ENCODE results near the gene TAGLN. TPM values are rescaled to one million over a fixed set of nuclear protein-coding genes. Genes with fewer than 3 reads are reported as not detected.
A peak's percentile ranks its signal among the peaks of the same experiment; 100 is the strongest.

Gene TAGLN
- polyA plus RNA-seq, 1 donor: 806 TPM

DNA sequence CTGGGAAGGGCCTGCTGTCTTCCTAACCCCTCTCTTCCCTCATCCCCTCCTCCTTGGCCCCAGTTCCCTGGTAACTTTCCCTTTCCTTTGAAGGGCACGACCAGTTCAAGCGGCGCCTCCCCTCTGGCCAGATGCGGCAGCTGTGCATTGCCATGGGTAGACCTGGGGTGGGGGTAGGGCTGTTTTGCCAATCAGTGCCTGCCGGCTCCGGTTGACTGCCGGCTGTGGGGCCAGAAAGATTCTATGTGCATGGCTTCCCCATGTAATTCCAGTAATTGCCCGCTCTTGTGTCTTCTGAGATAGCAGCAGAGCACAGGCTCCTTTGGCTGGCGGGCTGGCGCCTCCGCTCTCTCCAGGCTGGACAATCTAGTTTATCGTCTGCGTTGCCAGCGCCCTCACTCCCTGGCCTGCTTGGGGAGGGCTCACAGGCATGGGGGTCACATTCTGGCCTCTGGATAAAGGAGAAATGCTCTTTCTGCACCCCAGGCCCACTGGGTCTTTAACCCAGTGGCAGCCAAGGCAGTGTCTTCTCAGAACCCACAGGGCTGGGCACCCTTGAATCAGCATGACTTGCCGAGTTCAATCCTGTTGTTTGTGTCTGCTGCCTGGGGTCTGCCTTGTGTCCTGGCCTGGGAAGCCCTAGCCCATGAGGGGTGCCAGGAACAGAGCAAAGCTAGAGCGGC lies 11.2 kb upstream of the TAGLN start:
- no CpG with 5 or more reads among the region's 16 CpGs for WGBS (ENCODE audit: insufficient coverage, low lambda C conversion rate)
- Histone ChIP-seq H3K36me3 (ENCODE audit: control insufficient read depth, insufficient read depth, low read length) (peaks cover 77% of the 10 kb centered on the region), H3K9me3 (ENCODE audit: control insufficient read depth, low read depth, low read length) (no peaks in the 10 kb centered on the region), H3K27ac (ENCODE audit: low read length) (no peak overlapping the region), H3K27me3 (ENCODE audit: control insufficient read depth, insufficient read depth, low read length) (no peaks in the 10 kb centered on the region), H3K4me1 (ENCODE audit: control insufficient read depth, insufficient read depth, low read length) (peaks cover 13% of the 10 kb centered on the region), H3K4me3 (ENCODE audit: low read length) (no peak overlapping the region)
- DNase-seq: no peak

- Histone ChIP-seq H3K36me3 (ENCODE audit: control insufficient read depth, insufficient read depth, low read length) (peaks cover 83% of the 10 kb centered on the region), H3K27ac (ENCODE audit: low read length) (no peak overlapping the region), H3K4me3 (ENCODE audit: low read length) (no peak overlapping the region), H3K27me3 (ENCODE audit: control insufficient read depth, insufficient read depth, low read length) (no peaks in the 10 kb centered on the region), H3K9me3 (ENCODE audit: control insufficient read depth, low read depth, low read length) (no peaks in the 10 kb centered on the region), H3K4me1 (ENCODE audit: control insufficient read depth, insufficient read depth, low read length) (peaks cover 13% of the 10 kb centered on the region)
- no peak for DNase-seq
- no CpG with 5 or more reads among the region's 20 CpGs for WGBS (ENCODE audit: insufficient coverage, low lambda C conversion rate)
Measured at GRCh38 chr11:117188620-117189081, 10.5 kb upstream of the TAGLN start.

GRCh38 chr11:117189191-117189940 lies 9.8 kb upstream of the TAGLN start:
- no peak for DNase-seq
- H3K27me3 ChIP-seq (ENCODE audit: control insufficient read depth, insufficient read depth, low read length): no peaks in the 10 kb centered on the region
- no CpG with 5 or more reads among the region's 22 CpGs for WGBS (ENCODE audit: insufficient coverage, low lambda C conversion rate)
- H3K27ac ChIP-seq (ENCODE audit: low read length): no peak overlapping the region
- H3K4me3 ChIP-seq (ENCODE audit: low read length): no peak overlapping the region
- peaks cover 8% of the 10 kb centered on the region for H3K4me1 ChIP-seq (ENCODE audit: control insufficient read depth, insufficient read depth, low read length)
- no peaks in the 10 kb centered on the region for H3K9me3 ChIP-seq (ENCODE audit: control insufficient read depth, low read depth, low read length)
- peaks cover 85% of the 10 kb centered on the region for H3K36me3 ChIP-seq (ENCODE audit: control insufficient read depth, insufficient read depth, low read length)

GRCh38 chr11:117189941-117190544 lies 9.1 kb upstream of the TAGLN start:
- Histone ChIP-seq H3K27me3 (ENCODE audit: control insufficient read depth, insufficient read depth, low read length) (no peaks in the 10 kb centered on the region), H3K4me1 (ENCODE audit: control insufficient read depth, insufficient read depth, low read length) (peaks cover 8% of the 10 kb centered on the region), H3K27ac (ENCODE audit: low read length) (no peak overlapping the region), H3K4me3 (ENCODE audit: low read length) (no peak overlapping the region), H3K36me3 (ENCODE audit: control insufficient read depth, insufficient read depth, low read length) (peaks cover 88% of the 10 kb centered on the region), H3K9me3 (ENCODE audit: control insufficient read depth, low read depth, low read length) (no peaks in the 10 kb centered on the region)
- WGBS (ENCODE audit: insufficient coverage, low lambda C conversion rate): no CpG with 5 or more reads among the region's 8 CpGs
- no peak for DNase-seq

DNA sequence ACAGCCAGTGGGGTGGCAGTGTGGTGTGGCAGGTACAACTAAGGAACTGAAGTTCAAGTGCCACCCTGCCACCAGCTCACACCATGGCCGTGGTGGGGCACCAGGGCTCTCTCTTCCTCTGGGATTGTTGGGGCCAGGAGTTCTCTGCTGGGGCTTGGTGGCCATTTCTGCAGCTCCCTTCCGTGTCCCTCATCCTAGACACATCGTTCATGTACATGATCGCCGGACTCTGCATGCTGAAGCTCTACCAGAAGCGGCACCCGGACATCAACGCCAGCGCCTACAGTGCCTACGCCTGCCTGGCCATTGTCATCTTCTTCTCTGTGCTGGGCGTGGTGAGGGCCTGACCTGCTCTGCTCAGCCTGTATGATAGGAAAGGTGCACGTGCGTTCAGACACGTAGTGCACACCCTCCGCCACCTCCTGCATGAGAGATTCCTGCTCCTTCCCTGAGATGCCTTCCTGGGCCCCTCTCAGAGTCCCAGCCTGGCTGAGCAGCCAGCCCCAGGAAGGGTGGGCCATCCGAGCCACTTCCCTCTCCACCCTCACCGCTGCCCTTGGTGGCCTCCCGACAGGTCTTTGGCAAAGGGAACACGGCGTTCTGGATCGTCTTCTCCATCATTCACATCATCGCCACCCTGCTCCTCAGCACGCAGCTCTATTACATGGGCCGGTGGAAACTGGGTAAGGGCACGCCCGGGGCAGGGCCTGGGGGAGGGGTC lies 7.3 kb upstream of the TAGLN start:
- H3K27me3 ChIP-seq (ENCODE audit: control insufficient read depth, insufficient read depth, low read length): no peaks in the 10 kb centered on the region
- H3K36me3 ChIP-seq (ENCODE audit: control insufficient read depth, insufficient read depth, low read length): peaks cover 84% of the 10 kb centered on the region
- no peak for DNase-seq
- H3K9me3 ChIP-seq (ENCODE audit: control insufficient read depth, low read depth, low read length): no peaks in the 10 kb centered on the region
- no peak overlapping the region for H3K27ac ChIP-seq (ENCODE audit: low read length)
- H3K4me1 ChIP-seq (ENCODE audit: control insufficient read depth, insufficient read depth, low read length): no peaks in the 10 kb centered on the region
- H3K4me3 ChIP-seq (ENCODE audit: low read length): no peak overlapping the region
- no CpG with 5 or more reads among the region's 26 CpGs for WGBS (ENCODE audit: insufficient coverage, low lambda C conversion rate)

GRCh38 chr11:117192401-117192875 lies 6.7 kb upstream of the TAGLN start:
- no peak for DNase-seq
- Histone ChIP-seq H3K9me3 (ENCODE audit: control insufficient read depth, low read depth, low read length) (no peaks in the 10 kb centered on the region), H3K27ac (ENCODE audit: low read length) (no peak overlapping the region), H3K27me3 (ENCODE audit: control insufficient read depth, insufficient read depth, low read length) (no peaks in the 10 kb centered on the region), H3K4me1 (ENCODE audit: control insufficient read depth, insufficient read depth, low read length) (no peaks in the 10 kb centered on the region), H3K4me3 (ENCODE audit: low read length) (no peak overlapping the region), H3K36me3 (ENCODE audit: control insufficient read depth, insufficient read depth, low read length) (peaks cover 83% of the 10 kb centered on the region)
- WGBS (ENCODE audit: insufficient coverage, low lambda C conversion rate): no CpG with 5 or more reads among the region's 17 CpGs

DNA sequence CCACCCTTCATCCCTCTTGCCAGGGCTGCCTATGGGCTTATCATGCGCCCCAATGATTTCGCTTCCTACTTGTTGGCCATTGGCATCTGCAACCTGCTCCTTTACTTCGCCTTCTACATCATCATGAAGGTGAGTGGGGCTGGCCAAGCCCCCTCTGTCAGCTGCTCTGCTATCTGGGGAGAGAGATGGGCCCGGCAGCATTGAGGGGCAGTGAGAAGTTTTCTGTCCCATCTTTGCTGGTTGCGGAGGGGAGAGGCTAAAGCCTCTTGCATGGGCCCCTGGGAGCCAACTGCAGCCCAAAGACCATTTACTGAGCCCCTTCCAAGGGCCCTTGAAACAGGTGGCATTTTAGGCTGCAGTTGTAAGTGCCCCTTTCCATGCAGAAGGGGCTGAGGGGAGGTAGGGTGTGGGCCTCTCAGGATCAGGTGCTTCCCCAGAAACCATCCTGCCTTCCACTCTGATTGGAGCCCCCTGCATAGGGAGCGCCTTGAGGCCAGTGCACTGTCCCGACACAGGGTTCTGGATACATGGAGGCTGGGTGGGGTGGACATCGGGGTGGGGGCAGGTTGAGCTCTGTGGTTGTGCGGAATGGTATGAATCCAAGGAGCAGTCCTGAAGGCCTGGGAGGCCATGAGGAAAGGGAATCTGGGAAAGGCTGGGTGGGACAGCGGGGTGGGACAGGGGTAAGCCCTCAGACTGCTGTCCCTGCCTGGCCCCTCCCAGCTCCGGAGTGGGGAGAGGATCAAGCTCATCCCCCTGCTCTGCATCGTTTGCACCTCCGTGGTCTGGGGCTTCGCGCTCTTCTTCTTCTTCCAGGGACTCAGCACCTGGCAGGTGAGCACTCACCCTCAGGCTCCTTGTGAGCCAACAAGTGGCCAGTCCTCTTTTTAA lies 5.8 kb upstream of the TAGLN start:
- Histone ChIP-seq H3K4me3 (ENCODE audit: low read length) (no peak overlapping the region), H3K36me3 (ENCODE audit: control insufficient read depth, insufficient read depth, low read length) (peaks cover 76% of the 10 kb centered on the region), H3K4me1 (ENCODE audit: control insufficient read depth, insufficient read depth, low read length) (peaks cover under 1% of the 10 kb centered on the region), H3K9me3 (ENCODE audit: control insufficient read depth, low read depth, low read length) (no peaks in the 10 kb centered on the region), H3K27ac (ENCODE audit: low read length) (no peak overlapping the region), H3K27me3 (ENCODE audit: control insufficient read depth, insufficient read depth, low read length) (no peaks in the 10 kb centered on the region)
- no peak for DNase-seq
- no CpG with 5 or more reads among the region's 15 CpGs for WGBS (ENCODE audit: insufficient coverage, low lambda C conversion rate)

DNA sequence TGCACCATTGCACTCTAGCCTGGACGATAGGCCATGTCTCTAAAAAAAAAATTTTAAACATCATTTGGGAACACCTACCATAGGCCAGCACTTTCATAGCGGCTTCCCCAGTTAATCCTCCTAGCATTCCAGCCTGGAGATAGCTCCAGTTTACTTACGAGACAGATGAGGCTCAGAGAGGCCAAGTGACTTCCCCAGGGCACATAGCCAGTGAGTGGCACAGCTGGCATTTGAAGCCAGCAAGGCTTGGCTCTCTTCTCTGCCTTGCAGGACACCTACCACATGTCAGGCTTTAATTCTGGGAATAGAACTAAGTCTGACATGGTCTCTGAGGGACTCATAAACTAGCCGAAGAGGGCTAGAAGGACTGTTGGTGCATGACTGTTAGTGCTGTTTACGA lies 4.9 kb upstream of the TAGLN start:
- no peaks in the 10 kb centered on the region for H3K9me3 ChIP-seq (ENCODE audit: control insufficient read depth, low read depth, low read length)
- H3K27me3 ChIP-seq (ENCODE audit: control insufficient read depth, insufficient read depth, low read length): no peaks in the 10 kb centered on the region
- peaks cover 67% of the 10 kb centered on the region for H3K36me3 ChIP-seq (ENCODE audit: control insufficient read depth, insufficient read depth, low read length)
- no peak overlapping the region for H3K27ac ChIP-seq (ENCODE audit: low read length)
- H3K4me3 ChIP-seq (ENCODE audit: low read length): no peak overlapping the region
- DNase-seq: no peak
- WGBS (ENCODE audit: insufficient coverage, low lambda C conversion rate): 100% methylated on average over 1 of the region's 5 CpGs
- peaks cover 9% of the 10 kb centered on the region for H3K4me1 ChIP-seq (ENCODE audit: control insufficient read depth, insufficient read depth, low read length)

DNA sequence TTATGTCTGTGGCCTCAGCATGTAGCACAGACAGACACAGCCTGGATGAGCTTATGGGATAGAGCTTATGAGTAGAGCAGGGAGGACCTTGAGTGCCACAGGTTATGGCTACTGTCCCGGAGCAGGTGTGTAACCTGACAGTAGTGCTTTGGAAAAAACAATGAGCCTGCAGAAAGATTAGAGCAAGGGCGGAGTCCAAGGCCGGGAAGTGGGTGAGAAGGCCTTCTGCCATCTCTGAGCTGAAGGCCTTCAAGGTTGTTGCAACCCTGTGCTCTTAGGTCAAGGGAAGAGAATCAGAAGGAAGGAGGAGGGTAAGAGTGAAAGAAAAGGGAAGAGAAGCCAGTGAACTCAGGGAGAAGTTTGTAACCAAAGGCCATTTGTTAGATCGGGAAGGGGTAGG lies 3.9 kb upstream of the TAGLN start:
- no peak overlapping the region for H3K27ac ChIP-seq (ENCODE audit: low read length)

More for the DNA sequence above, 3.9 kb upstream of the TAGLN start:
- Histone ChIP-seq H3K36me3 (ENCODE audit: control insufficient read depth, insufficient read depth, low read length) (peaks cover 58% of the 10 kb centered on the region), H3K27me3 (ENCODE audit: control insufficient read depth, insufficient read depth, low read length) (no peaks in the 10 kb centered on the region), H3K4me3 (ENCODE audit: low read length) (no peak overlapping the region), H3K9me3 (ENCODE audit: control insufficient read depth, low read depth, low read length) (no peaks in the 10 kb centered on the region), H3K4me1 (ENCODE audit: control insufficient read depth, insufficient read depth, low read length) (peaks cover 10% of the 10 kb centered on the region)
- no CpG with 5 or more reads among the region's 4 CpGs for WGBS (ENCODE audit: insufficient coverage, low lambda C conversion rate)
- peak; percentile 55 to 71 for DNase-seq

Data from large intestine (tissue), 3 donors.